ENCODE data around the gene DCX. TPM values are rescaled to one million over a fixed set of nuclear protein-coding genes. Genes with fewer than 3 reads are reported as not detected.

DCX gene
- total and polyA plus RNA-seq, 2 of the 4 experiments (the other 2 are of a cell fraction): not detected

DNA sequence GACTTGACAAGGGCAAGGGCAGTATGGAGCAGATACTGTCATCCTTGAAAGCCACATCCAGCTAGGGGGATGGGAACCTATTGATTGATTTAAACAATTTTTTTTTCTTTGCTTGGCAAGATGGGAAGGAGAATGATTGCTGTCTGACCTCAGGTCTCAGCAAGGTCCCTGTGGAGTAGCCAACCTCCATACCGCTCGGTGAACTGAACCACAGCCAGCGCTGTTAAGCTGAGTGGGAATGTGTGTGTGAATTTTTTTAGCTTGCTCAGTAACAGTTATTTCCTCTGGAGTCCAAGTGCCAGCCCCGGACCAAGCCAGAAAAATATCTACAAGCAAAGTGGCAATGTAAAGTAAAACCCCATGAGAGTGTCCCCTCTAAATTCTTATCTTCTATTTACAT lies 25.9 kb downstream of the DCX start:
- H4K8ac ChIP-seq (ENCODE audit: low read depth in 2 of 2, low read length in 2 of 2): no peak overlapping the region
- dilution Hi-C loops (cut with HindIII; ENCODE audit: low sequenced_read_pairs, unreplicated experiment) (no loop called here), in situ Hi-C loops (cut with MboI; ENCODE audit: low sequenced_read_pairs) (no loop called here), intact Hi-C loops (cut with micrococcal nuclease) (no loop called here)
- DNase-seq: no peak
- H3K27ac ChIP-seq (ENCODE audit: insufficient read depth, low read length): no peak overlapping the region
- H2BK120ac ChIP-seq (ENCODE audit: low read depth, low read length): no peak overlapping the region
- H2BK15ac ChIP-seq (ENCODE audit: low read depth, low read length): no peak overlapping the region
- no peak overlapping the region for H3K4me3 ChIP-seq (ENCODE audit: insufficient read depth, low read depth, low read length)
- no peak overlapping the region for H3K4me2 ChIP-seq (ENCODE audit: low read depth, low read length)
- no peaks in the 10 kb centered on the region for H3K36me3 ChIP-seq (ENCODE audit: control insufficient read depth, insufficient read depth, low read length)
- ChIA-PET CTCF (no interaction called here), POLR2A (ENCODE audit: unreplicated experiment) (no interaction called here)
- H3K9me1 ChIP-seq (ENCODE audit: insufficient read depth, low read length): no peaks in the 10 kb centered on the region
- no TSS peak for BruUV-seq (replicated peaks)
- TF ChIP-seq BHLHE40 (IDR thresholded peaks at IDR 0.05; ENCODE audit: low read depth, low read length): no peak
- TF ChIP-seq RCOR1 (IDR thresholded peaks at IDR 0.05; ENCODE audit: insufficient replicate concordance, low read length): no peak
- TF ChIP-seq MXI1 (IDR thresholded peaks at IDR 0.05; ENCODE audit: borderline replicate concordance, low read depth, low read length): no peak
- TF ChIP-seq, protein P1, sequence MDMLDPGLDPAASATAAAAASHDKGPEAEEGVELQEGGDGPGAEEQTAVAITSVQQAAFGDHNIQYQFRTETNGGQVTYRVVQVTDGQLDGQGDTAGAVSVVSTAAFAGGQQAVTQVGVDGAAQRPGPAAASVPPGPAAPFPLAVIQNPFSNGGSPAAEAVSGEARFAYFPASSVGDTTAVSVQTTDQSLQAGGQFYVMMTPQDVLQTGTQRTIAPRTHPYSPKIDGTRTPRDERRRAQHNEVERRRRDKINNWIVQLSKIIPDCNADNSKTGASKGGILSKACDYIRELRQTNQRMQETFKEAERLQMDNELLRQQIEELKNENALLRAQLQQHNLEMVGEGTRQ (IDR thresholded peaks at IDR 0.05; ENCODE audit: low read depth, low read length): no peak
- no peak for TF ChIP-seq FOS (IDR thresholded peaks at IDR 0.05; ENCODE audit: low read depth, low read length)
- no peak for TF ChIP-seq CHD1 (IDR thresholded peaks at IDR 0.05; ENCODE audit: low read depth, low read length)
- TF ChIP-seq, protein P2, sequence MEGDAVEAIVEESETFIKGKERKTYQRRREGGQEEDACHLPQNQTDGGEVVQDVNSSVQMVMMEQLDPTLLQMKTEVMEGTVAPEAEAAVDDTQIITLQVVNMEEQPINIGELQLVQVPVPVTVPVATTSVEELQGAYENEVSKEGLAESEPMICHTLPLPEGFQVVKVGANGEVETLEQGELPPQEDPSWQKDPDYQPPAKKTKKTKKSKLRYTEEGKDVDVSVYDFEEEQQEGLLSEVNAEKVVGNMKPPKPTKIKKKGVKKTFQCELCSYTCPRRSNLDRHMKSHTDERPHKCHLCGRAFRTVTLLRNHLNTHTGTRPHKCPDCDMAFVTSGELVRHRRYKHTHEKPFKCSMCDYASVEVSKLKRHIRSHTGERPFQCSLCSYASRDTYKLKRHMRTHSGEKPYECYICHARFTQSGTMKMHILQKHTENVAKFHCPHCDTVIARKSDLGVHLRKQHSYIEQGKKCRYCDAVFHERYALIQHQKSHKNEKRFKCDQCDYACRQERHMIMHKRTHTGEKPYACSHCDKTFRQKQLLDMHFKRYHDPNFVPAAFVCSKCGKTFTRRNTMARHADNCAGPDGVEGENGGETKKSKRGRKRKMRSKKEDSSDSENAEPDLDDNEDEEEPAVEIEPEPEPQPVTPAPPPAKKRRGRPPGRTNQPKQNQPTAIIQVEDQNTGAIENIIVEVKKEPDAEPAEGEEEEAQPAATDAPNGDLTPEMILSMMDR (conservative IDR thresholded peaks at IDR 0.05; ENCODE audit: low read depth, low read length): no peak
- TF ChIP-seq MAFK (IDR thresholded peaks at IDR 0.05; ENCODE audit: low read depth, low read length): no peak
- TF ChIP-seq CEBPB (IDR thresholded peaks at IDR 0.05; ENCODE audit: low read depth, low read length): no peak
- no peak for TF ChIP-seq RFX5 (IDR thresholded peaks at IDR 0.05; ENCODE audit: low read depth, low read length)
- no peak for TF ChIP-seq MAZ (IDR thresholded peaks at IDR 0.05; ENCODE audit: borderline replicate concordance, low read depth, low read length)
- no peak for TF ChIP-seq SMC3 (IDR thresholded peaks at IDR 0.05; ENCODE audit: low read depth, low read length)
- no peak for TF ChIP-seq RAD21 (IDR thresholded peaks at IDR 0.05; ENCODE audit: low read length)
- TF ChIP-seq, protein P3, sequence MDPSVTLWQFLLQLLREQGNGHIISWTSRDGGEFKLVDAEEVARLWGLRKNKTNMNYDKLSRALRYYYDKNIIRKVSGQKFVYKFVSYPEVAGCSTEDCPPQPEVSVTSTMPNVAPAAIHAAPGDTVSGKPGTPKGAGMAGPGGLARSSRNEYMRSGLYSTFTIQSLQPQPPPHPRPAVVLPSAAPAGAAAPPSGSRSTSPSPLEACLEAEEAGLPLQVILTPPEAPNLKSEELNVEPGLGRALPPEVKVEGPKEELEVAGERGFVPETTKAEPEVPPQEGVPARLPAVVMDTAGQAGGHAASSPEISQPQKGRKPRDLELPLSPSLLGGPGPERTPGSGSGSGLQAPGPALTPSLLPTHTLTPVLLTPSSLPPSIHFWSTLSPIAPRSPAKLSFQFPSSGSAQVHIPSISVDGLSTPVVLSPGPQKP (IDR thresholded peaks at IDR 0.05; ENCODE audit: borderline replicate concordance, low read depth, low read length): no peak
- TF ChIP-seq POLR2A (IDR thresholded peaks at IDR 0.05; ENCODE audit: low read depth, low read length): no peak
- no peak for TF ChIP-seq NFE2L2 (IDR thresholded peaks at IDR 0.05; ENCODE audit: low read depth, low read length)
- no peaks in the 10 kb centered on the region; the same call in 1 of the 2 replicates for H3K27me3 ChIP-seq (ENCODE audit: control insufficient read depth, insufficient read depth, low read length)
- H3K14ac ChIP-seq (replicated peaks; ENCODE audit: low read depth, low read length): no peak overlapping the region
- no peak overlapping the region for H3K9ac ChIP-seq (ENCODE audit: low read depth, low read length)
- H4K20me1 ChIP-seq (ENCODE audit: insufficient read depth, low read length): no peaks in the 10 kb centered on the region
- H4K5ac ChIP-seq (ENCODE audit: low read depth, low read length): no peak overlapping the region
- H2BK5ac ChIP-seq (ENCODE audit: low read depth, low read length, poor library complexity, severe bottlenecking): no peak overlapping the region
- no peak overlapping the region for H2BK20ac ChIP-seq (ENCODE audit: low read depth, low read length)
- no peak overlapping the region for H2AK9ac ChIP-seq (replicated peaks; ENCODE audit: low read depth, low read length, poor library complexity)
- no peak overlapping the region for H2AK5ac ChIP-seq (ENCODE audit: low read depth, low read length)
- no peak for ATAC-seq (ENCODE audit: low read depth)
- H4K91ac ChIP-seq (ENCODE audit: insufficient read depth, low read depth, low read length): no peak overlapping the region
- no peak overlapping the region for H3K23ac ChIP-seq (ENCODE audit: low read depth, low read length)
- H2AFZ ChIP-seq (replicated peaks; ENCODE audit: low read length, poor library complexity): no peak overlapping the region
- no peak overlapping the region for H3K4ac ChIP-seq (ENCODE audit: low read depth, low read length)
- H3K4me1 ChIP-seq (ENCODE audit: control insufficient read depth, insufficient read depth, low read length): no peaks in the 10 kb centered on the region
- no peak overlapping the region for H3K18ac ChIP-seq (ENCODE audit: low read depth, low read length)
- WGBS, 2 experiments (ENCODE audit: extremely low coverage in 2 of 2, insufficient read length in 1 of 2): 83% methylated on average over 2 of the region's 4 CpGs; no CpG with 5 or more reads in 1 of the 2 experiments
- no peaks in the 10 kb centered on the region for H3K79me1 ChIP-seq (ENCODE audit: low read depth in 1 of 2, low read length in 2 of 2)
- H3K56ac ChIP-seq (ENCODE audit: extremely low read depth, insufficient read depth, low read length): no peak overlapping the region
- H3K9me3 ChIP-seq (ENCODE audit: control insufficient read depth, insufficient read depth, low read length): no peaks in the 10 kb centered on the region

All from IMR-90 (cell line).